G401 (cell line): Measurements from ENCODE around the gene ABLIM2. TPM values are rescaled to one million over a fixed set of nuclear protein-coding genes. Genes with fewer than 3 reads are reported as not detected.

Source experiments
- DNase-seq: peaks from one replicate; pipeline ENCODE4 v3.0.0-alpha.2; 2015; ENCODE audit warnings: low spot score
- in situ Hi-C: cut with HindIII; loops from 2 replicates; pipeline ENCODE4 v1.10.0; 2016; ENCODE audit warnings: low sequenced_read_pairs, mixed read lengths
- total RNA-seq: library from RNA; depleted of rRNA; stranded (reverse); fragments of >200 nt; shearing (Covaris generic); gene quantifications from 2 replicates; pipeline ENCODE4 v1.2.3, GENCODE V29; 2014

ABLIM2 gene
- total RNA-seq, 1 experiment from 2014 or later: 1.3 TPM

DNA sequence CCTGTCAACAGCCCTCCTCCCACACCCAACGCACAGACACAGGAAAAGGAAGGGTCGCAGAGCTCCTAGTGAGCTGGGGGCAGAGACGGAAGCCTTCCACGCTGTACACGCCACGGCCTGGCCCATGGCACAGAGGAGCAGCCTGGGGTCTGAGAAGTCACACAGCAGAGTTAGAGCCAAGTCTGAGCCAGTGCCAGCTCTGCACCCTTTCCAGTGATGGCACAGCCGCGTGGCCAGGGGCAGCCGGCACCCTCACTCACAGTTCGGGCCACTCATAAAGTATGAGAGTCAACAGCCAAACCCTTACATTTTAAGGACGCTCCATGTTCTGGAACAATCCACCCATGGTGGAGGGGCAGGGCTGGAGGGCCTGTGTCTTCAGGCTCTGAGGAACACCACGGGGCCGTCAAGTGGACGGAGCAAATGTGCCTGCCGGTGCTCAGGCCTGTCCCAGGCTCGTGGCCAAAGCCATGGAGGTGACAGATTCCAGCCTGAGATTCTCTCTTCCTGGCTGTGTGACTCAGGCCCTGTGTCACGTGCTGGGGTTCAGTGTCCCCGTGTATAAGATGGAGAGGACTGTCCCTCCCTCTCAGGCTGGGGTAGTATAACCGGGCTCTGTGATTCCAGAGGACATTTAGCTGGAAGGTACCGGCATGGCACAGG, 91.2 kb downstream of the ABLIM2 start:
- in situ Hi-C loops: no loop called here
- no peak for DNase-seq

DNA sequence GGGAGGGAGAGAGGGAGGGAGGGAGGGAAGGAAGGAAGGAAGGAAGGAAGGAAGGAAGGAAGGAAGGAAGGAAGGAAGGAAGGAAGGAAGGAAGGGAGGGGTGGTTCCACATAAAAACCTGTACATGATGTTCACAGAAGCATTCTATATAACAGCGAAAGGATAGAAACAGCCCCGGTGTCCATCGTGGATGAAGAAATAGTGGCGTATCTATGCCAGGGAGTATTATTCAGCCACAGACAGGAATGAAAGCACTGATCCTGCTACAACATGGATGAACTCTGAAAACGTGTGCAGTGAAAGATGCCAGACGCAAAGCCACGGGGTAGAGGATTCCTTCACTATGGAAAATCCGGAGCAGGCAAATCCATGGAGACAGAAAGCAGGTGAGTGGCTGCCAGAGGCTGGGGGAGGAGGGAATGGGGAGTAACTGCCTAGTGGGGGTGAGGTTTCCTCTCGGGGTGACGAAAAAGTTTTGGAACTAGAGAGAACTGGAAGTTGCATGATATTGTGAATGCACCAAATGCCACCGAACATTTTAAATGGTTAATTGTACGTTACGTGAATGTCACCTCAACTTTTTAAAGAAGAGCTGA, 92.2 kb downstream of the ABLIM2 start:
- DNase-seq: no peak
- in situ Hi-C loops: no loop called here

DNA sequence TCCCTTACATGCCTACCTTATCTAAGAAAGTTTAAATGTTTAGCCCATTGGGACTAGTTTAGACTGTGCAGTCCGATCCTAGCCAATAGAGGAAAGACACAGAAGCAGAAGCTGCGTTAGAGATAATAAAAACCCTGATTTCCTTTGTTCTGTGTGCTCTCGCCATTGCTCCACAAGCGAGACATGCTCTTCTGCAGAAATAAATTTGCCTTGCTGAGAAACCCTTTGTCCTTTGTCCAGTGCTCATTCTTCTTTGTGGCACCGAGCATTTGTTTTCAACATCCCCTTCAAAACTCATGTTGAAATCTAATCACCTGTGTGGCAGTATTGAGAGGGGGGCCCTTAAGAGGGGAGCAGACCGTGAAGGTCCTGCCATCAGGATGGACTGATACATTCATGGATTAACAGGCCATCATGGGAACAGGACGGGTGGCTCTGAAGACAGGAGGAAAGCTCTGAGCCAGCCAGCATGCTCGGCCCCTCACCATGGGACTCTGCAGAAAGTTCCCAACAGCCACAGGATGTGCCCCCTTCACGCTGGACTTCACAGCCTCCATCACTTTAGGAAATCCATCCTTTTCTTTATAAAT, 94.5 kb downstream of the ABLIM2 start:
- DNase-seq: no peak
- in situ Hi-C loops: no loop called here

DNA sequence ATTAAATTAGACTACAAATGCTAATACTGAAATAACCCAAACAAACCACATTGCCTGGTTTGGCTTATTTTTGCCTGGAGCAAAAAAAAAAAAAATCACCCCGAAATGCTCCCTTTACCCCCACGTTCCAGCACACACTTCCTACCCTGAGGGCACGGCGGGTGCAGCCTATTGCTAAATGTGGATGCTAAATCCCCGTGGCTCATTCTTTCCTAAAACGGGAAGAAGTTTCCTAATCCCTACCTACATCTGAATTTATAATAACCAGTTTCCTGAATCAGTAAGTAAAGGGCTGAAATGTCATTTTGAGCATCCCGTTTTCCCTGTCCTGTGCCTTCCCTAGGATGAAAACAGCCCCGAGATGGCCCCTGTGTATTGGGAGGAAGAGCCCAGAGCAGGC, 97.0 kb downstream of the ABLIM2 start:
- DNase-seq: no peak
- in situ Hi-C loops: no loop called here

DNA sequence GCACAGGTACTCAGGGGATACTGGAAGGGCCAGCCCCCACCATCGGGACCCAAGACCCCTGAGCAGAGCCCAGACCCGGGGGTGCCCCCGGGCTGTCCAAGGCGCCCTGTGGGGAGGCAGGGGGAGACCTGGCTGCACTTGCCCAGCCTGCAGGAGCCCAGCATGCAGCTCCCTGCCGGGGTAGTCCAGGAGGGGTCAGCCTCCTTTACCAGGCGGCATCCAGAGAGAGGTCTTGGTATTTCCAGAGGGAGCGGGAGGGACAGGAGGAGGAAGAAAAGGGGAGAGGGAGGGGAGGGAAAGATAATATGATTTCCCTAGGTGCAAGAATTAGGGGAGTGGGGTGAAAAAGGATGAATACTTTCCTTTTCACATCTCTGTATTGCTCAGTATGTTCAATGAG, 97.5 kb downstream of the ABLIM2 start:
- in situ Hi-C loops: no loop called here
- DNase-seq: no peak

DNA sequence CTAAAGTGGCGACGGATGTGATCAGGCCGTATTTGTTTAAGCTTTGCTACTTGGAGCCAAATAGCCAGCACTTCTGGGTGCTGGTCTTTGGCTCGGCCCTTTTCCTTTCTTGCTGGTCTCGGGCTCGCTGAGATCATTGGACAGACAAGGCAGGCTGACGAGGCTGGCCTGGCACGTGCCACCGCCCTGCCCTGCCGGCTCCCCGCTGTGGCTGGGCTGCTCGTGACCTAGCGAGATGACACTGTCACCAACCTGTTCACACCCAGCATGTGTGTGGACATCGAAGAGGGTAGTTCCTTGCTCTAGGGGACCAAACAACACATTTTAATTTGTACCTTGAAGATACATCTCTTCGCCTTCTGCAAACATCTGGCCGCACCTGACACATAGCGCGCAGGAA, 98.0 kb downstream of the ABLIM2 start:
- in situ Hi-C loops: no loop called here
- no peak for DNase-seq

DNA sequence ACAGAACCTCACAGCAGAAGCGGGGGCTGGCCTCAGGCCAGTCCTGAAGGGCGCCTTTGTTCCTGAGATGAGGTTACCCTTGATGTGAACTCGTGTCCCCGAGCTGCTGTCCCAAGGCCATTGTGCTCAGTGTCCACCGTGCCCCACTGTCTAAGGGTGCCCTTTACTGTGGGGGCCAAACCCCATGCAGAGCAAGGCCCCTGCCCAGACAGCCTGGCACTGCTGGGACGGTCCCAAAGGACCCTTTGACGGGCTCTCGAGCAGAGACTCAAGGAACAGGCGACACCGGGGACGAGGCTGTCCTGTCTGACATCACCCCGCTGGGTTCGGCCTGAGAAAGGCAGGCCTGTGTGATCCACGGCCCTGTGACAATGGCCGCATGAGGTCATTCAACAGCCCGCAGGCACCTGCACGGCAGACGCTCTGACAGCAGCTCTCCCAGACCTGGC, 100.6 kb downstream of the ABLIM2 start:
- no peak for DNase-seq
- in situ Hi-C loops: no loop called here

DNA sequence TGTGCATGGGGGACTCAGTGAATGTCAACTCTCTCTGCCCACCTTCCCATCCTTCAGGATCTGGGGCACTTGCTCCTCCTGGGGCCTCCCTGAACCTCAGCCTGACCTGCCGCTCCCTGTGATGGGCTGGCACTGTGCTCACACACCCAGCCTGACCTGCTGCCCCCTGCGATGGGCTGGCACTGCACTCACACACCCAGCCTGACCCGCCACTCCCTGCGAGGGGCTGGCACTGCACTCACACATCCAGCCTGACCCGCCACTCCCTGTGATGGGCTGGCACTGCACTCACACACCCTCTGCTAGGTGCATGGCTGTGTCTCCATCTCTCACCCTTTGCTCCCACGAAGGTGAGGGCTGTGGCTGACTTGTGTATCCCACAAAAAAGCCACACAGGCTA, 103.4 kb downstream of the ABLIM2 start:
- no peak for DNase-seq
- in situ Hi-C loops: no loop called here

DNA sequence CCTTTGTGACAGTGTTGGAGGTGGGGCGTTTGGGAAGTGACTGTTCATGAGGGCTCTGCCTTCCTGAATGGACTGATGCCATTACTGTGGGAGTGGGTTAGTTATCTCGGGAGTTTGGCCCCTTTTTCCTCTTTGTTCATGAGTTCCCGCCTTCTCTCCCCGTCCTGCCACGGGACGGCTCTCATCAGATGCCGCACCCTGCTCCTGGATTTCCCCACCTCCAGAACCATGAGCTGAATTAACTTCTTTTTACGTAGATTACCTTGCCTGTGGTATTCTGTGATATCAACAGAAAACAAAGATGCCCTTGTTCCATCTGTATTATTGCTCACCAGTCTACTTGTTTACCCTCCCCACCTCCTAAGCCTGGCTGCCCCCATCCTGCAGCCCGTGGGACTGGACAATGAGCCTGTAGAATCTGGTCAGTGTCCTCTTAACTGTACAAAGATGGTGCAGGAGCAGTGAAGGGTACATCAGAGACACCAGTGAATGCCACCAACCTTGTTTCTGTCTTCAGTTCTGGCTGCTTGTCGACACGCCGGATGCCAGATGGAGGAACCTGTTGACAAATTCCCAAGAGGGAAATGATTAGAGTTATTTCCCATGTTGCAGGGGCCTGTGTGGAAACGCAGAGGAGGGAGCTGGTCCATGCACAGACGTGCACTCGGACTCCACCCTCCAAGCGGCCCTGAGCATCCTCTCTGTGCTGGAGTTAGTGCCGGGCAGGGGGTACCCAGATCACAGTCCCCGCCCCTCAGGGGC, 104.7 kb downstream of the ABLIM2 start:
- peak; percentile 12 for DNase-seq
- in situ Hi-C loops: no loop called here

DNA sequence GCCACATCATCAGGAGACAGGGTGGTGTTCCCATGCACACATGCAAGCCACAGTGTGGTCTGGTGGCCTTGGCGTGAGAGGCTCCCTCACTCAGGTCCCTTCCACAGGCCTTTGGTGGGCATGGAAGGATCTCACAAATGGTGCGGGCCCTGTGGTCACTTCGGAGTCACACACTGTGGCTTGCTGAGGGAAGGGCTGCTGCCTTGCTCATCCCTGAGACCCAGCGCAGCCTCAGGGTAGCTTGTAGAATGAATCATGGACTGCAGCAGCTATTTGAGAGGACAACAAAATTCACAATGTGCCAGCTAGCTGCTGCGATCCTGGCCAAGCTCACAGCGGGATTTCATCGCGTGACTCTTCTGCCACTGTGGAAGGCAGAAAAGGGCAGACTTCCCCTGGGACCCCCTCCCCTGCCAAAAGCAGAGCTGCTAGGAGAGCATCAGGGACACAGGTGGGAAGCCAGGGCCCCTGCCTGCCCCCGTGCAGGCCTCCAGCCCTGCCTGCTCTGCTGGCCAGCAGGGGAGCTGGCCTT, 106.4 kb downstream of the ABLIM2 start:
- DNase-seq: peak; percentile 28
- in situ Hi-C loops: no loop called here

DNA sequence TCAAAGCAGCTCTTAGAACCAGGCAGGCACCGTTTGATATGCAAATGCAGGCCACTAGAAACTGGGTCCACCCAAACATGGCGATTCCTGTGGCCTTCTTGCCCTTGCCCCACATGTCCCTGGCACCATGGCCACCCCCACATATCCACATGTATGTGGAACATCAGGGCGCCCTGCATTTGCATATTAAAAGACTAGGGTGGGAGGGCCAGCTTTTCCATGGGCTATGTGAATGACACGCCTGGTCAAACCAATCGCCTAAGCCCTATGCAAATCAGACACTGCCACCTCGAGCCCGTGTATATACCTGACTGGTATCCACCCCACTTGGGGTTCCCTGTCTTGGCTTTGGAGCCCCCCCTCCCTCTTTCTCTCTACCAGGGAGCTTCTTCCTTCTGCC, 107.0 kb downstream of the ABLIM2 start:
- DNase-seq: peak; percentile 1
- in situ Hi-C loops: no loop called here

DNA sequence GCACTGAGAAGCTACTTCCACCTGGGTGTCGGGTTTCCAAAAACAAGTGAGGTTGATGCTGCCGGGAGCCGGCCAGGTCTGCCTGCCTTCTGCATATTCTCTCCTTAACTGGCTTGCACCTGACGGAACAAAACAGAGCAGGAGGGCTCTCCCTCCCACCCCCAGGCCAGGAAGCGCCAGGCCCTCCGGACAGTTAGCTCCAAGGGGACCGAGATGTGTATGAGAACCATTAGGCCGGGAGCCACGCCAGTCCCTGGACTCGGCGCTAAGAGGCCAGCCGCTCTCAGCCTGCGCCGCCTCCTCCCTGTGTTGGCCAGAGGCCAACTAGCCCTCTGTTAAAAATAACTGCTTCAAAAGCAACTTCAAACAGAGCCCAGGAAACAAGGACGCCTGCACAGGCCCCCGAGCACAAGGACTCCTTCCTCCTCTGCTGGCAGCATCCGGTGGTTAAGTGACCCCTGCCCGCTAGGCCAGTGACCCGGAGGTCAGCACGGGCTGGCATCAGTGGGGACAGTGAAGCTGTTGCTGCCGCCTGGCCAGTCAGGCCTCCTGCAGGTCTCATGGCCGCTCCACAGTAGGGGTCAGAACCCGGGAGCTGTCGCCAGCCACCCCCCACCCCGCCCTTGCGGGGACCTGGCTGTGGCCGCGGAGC, 107.9 kb downstream of the ABLIM2 start:
- DNase-seq: peak; percentile 87
- in situ Hi-C loops: no loop called here

DNA sequence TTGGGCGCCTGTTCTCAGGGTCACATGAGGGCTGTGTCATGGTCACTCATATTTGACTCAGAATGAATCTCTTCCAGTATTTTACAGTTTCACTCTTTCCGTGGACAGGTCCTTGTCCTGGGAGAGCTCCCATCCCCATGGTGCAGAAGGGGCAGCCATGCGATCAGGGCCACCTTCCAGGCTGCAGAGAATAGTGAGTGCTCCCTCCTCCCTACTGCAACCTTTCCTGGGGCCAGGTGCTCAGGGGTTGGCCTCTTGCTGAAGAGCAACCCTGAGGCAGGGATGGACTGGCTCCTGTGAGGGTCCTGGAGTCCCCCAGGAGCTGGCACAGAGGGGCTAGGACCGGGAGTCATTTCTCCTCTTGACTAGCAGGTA, 108.4 kb downstream of the ABLIM2 start:
- DNase-seq: no peak
- in situ Hi-C loops: no loop called here

DNA sequence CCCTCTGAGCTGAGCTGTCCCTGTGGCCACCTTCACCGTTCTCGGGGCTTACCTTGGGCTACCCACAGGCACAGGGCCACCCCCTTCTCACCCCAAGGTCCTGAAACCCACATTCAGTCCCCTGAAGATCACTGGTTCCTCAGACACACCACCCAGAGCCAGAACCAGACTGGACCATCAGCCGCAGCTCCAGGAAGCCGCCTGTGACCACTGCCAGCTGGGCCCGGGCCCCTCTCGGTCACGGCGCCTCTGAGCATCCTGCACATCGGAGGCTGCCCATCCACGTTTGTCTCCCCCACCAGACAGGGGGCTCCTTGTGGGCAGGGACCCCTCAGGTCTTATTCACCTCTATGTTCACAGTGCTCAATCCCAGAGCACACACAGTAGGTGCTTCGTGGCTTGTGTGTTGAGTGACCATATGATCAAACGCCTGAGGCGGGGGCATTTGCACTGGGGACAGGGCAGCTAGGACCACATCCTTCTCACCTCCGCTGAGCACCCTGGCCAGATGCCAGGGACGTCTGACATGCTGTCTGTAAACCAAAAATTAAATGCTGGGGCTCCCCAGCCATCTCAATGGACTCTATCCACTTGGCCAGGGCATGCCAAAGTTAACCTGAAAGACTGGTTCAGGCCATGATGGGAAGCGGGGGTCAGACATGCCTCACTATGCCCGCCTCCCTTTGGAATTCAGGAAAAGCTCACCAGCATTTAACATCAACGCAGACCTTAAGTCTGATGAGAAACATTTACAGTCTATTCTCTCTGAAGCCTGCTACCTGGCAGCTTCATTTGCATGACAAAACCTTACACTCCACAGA, 109.5 kb downstream of the ABLIM2 start:
- no peak for DNase-seq
- in situ Hi-C loops: no loop called here

DNA sequence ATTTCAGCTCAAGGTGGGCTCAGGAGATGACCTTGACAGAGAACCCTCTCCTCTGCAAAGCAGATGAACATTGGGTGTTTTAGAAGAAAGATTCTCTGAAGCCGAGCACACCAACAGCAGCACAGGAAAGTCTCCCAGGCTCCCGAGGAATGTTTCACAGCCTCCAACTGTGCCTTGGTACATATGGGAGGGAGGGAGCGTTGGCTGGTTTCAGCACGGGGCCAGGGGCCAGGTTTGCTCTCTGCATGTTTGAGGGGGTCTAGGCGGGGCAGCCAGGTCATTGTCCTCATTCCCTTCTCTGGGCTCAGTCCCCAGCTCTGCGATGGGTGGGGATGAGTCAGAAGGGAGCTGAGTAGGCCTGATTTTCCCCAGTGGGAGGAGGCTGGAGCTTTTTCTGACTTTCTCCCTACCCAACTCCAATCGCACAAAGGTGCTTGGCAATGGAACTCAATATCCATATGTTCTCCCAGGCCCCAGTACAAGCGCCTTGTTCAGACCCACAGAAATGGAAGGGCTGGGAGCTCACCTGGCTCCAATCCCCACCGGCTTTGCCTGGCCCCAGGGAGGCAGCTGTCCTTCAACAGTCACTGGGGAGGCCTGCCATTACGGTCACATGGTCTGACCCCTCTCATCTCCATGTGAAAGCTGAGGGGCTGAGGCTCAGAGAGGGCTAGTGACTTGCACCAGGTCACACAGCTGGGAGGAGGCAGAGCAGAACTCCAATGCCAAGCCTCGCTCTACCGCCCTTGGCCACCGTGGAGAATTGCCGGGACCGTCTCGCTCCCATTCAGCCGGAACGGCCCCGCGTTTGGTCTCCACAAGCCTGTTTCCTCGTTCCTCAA, 110.6 kb downstream of the ABLIM2 start:
- in situ Hi-C loops: no loop called here
- no peak for DNase-seq

DNA sequence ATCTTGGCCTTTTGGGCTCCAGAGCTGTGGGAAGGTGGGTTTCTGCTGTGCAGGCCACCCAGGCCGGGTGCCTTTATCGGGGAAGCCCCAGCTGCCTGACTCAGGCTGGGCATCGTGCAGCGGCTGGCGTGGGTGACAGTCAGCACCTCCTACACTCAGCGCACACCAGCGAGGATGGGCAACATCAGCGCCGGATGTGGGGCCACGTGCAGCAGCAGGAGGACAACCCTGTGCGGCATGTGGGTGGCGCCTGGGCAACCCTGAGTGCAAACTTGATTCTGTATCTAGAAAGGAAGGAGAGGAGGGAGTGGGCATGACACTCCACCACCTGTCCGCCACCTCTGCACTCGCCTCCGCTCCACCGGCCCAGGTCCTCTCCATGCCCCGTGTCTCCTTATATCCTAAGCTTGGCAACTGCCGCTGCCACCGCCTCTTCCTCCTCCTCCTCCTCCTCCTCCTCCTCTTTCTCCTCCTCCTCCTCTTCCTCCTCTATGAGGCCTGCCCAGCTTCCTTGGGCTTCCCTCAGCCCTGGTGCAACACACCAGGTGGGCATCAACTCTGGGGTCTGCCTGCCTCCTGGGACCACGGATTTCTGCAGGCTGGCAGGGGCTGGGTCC, 111.6 kb downstream of the ABLIM2 start:
- no peak for DNase-seq
- in situ Hi-C loops: no loop called here

DNA sequence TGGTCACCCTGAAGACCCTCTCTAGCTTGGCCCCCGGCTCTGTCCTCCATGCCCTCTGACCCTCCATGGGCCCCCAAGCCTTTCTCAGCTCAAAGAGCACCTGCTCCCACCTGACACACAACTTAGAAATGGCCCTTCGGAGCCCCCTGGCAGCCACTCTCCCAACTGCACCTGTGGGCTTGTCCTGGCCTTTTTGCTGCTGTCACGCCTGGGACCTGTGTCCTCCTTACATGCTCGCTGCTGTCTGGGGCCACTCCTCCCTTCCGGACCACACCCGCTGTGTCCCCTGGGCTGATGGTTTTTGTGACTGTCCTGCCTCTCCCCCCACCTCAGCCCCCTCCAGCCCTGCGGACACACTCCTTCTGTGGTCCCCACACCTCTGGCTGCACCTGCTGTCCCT, 112.7 kb downstream of the ABLIM2 start:
- no peak for DNase-seq
- in situ Hi-C loops: no loop called here
